Tibial nerve (tissue), 4 donors: ENCODE results near the gene COL8A1. TPM values are rescaled to one million over a fixed set of nuclear protein-coding genes. Genes with fewer than 3 reads are reported as not detected.

Source experiments
- DNase-seq, 2 donors: peaks; one replicate each; pipeline ENCODE4 v3.0.0-alpha.2; 2019; ENCODE audit warnings: low spot score in 2 of 2
- H3K27ac ChIP-seq, 4 donors: fragments of 200-600 bp; sonication (generic) in 3 of 4; one replicate each; pipeline ENCODE4 v1.5.1; 2017 to 2019; ENCODE audit warnings: mild to moderate bottlenecking in 1 of 4
- H3K27me3 ChIP-seq, 2 donors: fragments of 200-600 bp; sonication (generic) in 1 of 2; one replicate each; pipeline versions ENCODE4 v1.5.1 to v1.6.0; 2017 to 2019
- H3K36me3 ChIP-seq, 3 donors: fragments of 200-600 bp; sonication (generic); one replicate each; pipeline ENCODE4 v1.5.1; 2018 to 2019
- H3K4me1 ChIP-seq, 4 donors: fragments of 200-600 bp; sonication (generic) in 3 of 4; one replicate each; pipeline ENCODE4 v1.5.1; 2017 to 2019
- H3K4me3 ChIP-seq, 4 donors: fragments of 200-600 bp; sonication (generic) in 3 of 4; one replicate each; pipeline ENCODE4 v1.5.1; 2017 to 2019; ENCODE audit warnings: mild to moderate bottlenecking in 1 of 4, moderate library complexity in 1 of 4
- H3K9me3 ChIP-seq, 4 donors: fragments of 200-600 bp; sonication (generic) in 3 of 4; one replicate each; pipeline ENCODE4 v1.5.1; 2017 to 2019
- CTCF ChIP-seq, 5 experiments: fragments of 200-600 bp in 3 of 5; fragments of 450-650 bp in 2 of 5; sonication (generic) in 3 of 5; IDR thresholded peaks; one replicate each; pipeline ENCODE4 v1.5.1; 2016 to 2019; ENCODE audit warnings: antibody characterized with exemption in 5 of 5, mild to moderate bottlenecking in 3 of 5, moderate library complexity in 2 of 5
- EP300 ChIP-seq, 2 donors: sonication (generic); formaldehyde crosslinking; IDR thresholded peaks; one replicate each; pipeline ENCODE4 v1.6.1; 2017; ENCODE audit warnings: antibody characterized with exemption in 2 of 2, mild to moderate bottlenecking in 1 of 2
- POLR2A ChIP-seq, 2 donors: fragments of 450-650 bp; IDR thresholded peaks; one replicate each; pipeline ENCODE4 v1.6.1; 2017; ENCODE audit warnings: antibody characterized with exemption in 2 of 2, mild to moderate bottlenecking in 2 of 2, moderate library complexity in 2 of 2
- WGBS, 2 donors: methylation state at CpG; one replicate each; pipeline ENCODE4 v1.1.5; 2018; 5-methylcytosine and 5-hydroxymethylcytosine counted together
- total RNA-seq, 4 donors: library from RNA; depleted of rRNA; stranded (reverse); fragments of >200 nt; gene quantifications; one replicate each; pipeline ENCODE4 v1.1.0, GENCODE V29; 2016

The COL8A1 gene
- total RNA-seq, 4 donors from 2014 or later, result 144 to 217 (median 177) TPM

DNA sequence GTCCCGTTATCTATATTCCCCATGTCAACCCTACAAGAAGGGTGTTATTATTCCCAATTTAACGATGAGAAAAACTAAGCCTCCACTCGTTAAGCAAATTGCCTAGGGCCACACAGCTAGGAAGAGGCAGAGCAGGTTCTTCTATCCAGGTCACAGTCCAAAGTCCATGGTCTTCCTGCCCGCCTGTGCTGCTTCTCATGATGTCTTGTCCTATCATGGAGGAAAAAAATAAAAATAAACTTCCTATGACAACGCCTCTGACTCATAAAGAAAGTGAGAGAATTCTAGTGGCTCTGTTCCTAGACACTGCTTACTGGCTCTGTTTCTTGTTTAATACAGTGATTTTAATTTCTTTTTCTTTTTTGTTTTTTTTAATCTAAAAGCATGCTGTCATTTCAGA, 9.7 kb downstream of the COL8A1 start:
- Histone ChIP-seq H3K9me3 (no peaks in the 10 kb centered on the region), H3K36me3 (no peaks in the 10 kb centered on the region), H3K4me1 (peaks cover 0 to 55% (median 10%) of the 10 kb centered on the region in 4 donors), H3K27me3 (no peaks in the 10 kb centered on the region), H3K27ac (peak overlapping the region; percentile 42 to 96 (median 73)), H3K4me3 (no peak overlapping the region)
- no peak for DNase-seq
- 66% methylated on average over 5 of the region's 5 CpGs for WGBS, 2 donors
- TF ChIP-seq POLR2A (IDR thresholded peaks at IDR 0.05), result no peak

GRCh38 chr3:99648516-99648915, 10.1 kb downstream of the COL8A1 start:
- Histone ChIP-seq H3K4me1 (peaks cover 0 to 59% (median 10%) of the 10 kb centered on the region in 4 donors), H3K9me3 (no peaks in the 10 kb centered on the region), H3K36me3 (no peaks in the 10 kb centered on the region), H3K27ac (peak overlapping the region; percentile 42 to 96 (median 73)), H3K27me3 (no peaks in the 10 kb centered on the region), H3K4me3 (no peak overlapping the region)
- 66 to 69% methylated on average over 4 of the region's 4 CpGs for WGBS, 2 donors
- no peak for TF ChIP-seq EP300 (IDR thresholded peaks at IDR 0.05)
- TF ChIP-seq CTCF (IDR thresholded peaks at IDR 0.05), result no peak
- TF ChIP-seq POLR2A (IDR thresholded peaks at IDR 0.05), result no peak
- DNase-seq, result no peak

- no peaks in the 10 kb centered on the region for H3K36me3 ChIP-seq
Measured at GRCh38 chr3:99651531-99651930, 13.1 kb downstream of the COL8A1 start.

GRCh38 chr3:99656624-99657023, 18.2 kb downstream of the COL8A1 start:
- H3K36me3 ChIP-seq, result no peaks in the 10 kb centered on the region
- no peak for TF ChIP-seq CTCF (IDR thresholded peaks at IDR 0.05)
- TF ChIP-seq EP300 (IDR thresholded peaks at IDR 0.05), result peak; percentile 36 to 62
- no peak for TF ChIP-seq POLR2A (IDR thresholded peaks at IDR 0.05)
- H3K27ac ChIP-seq, result peak overlapping the region; percentile 11 to 85 (median 57)
- H3K9me3 ChIP-seq, result no peaks in the 10 kb centered on the region
- no peak overlapping the region for H3K4me3 ChIP-seq
- H3K4me1 ChIP-seq, result peaks cover 0 to 65% (median 21%) of the 10 kb centered on the region in 4 donors
- 28 to 30% methylated on average over 3 of the region's 3 CpGs for WGBS, 2 donors
- no peak for DNase-seq
- no peaks in the 10 kb centered on the region for H3K27me3 ChIP-seq

More at GRCh38 chr3:99651531-99651930, 13.1 kb downstream of the COL8A1 start:
- no peaks in the 10 kb centered on the region for H3K27me3 ChIP-seq
- TF ChIP-seq POLR2A (IDR thresholded peaks at IDR 0.05), result no peak
- no peak for TF ChIP-seq CTCF (IDR thresholded peaks at IDR 0.05)
- TF ChIP-seq EP300 (IDR thresholded peaks at IDR 0.05), result peak in 1 of 2 donors; percentile 61
- H3K4me3 ChIP-seq, result no peak overlapping the region
- DNase-seq, result peak; percentile 61 to 77
- peaks cover 0 to 60% (median 6%) of the 10 kb centered on the region in 4 donors for H3K4me1 ChIP-seq
- 6 to 39% methylated on average over 3 of the region's 3 CpGs for WGBS, 2 donors
- H3K9me3 ChIP-seq, result no peaks in the 10 kb centered on the region
- H3K27ac ChIP-seq, result peak overlapping the region in 3 of 4 donors; percentile 22 to 96 (median 68)

DNA sequence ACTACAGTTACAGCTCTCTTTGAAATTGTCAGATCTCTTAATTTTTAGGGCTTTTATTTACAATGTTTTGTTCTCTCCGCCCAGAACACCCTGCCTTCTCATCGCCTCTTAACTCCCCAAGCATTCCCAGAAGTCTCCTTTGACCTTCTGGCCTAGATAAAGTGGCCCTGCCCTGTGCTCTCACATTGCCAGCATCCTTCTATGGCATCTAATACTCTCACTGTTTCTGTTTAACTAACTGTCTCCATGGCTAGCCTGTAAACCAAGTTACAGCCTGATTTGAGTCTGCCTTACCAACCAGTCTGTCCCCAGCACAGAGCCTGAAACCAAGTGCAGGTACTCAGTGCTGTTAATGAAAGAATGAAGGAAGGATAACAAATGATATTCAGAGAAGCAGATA, 19.9 kb downstream of the COL8A1 start:
- Histone ChIP-seq H3K4me1 (peaks cover 0 to 64% (median 22%) of the 10 kb centered on the region in 4 donors), H3K36me3 (no peaks in the 10 kb centered on the region), H3K9me3 (no peaks in the 10 kb centered on the region), H3K27me3 (no peaks in the 10 kb centered on the region), H3K27ac (peak overlapping the region; percentile 11 to 85 (median 56)), H3K4me3 (no peak overlapping the region)
- no peak for TF ChIP-seq EP300 (IDR thresholded peaks at IDR 0.05)
- no peak for TF ChIP-seq CTCF (IDR thresholded peaks at IDR 0.05)
- no peak for TF ChIP-seq POLR2A (IDR thresholded peaks at IDR 0.05)
- WGBS, 2 donors, result 49 to 54% methylated on average over 2 of the region's 2 CpGs
- no peak for DNase-seq
